Activated effector memory CD4-positive, alpha-beta T cell treated with anti-CD3 and anti-CD28 coated beads, Interleukin-2, amount 50 U/mL, for 16 hours (primary cell): ENCODE results near the gene DAB2.

Source experiments
- DNase-seq: peaks from one replicate; pipeline ENCODE4 v3.0.0-alpha.2; 2020

Gene DAB2

GRCh38 chr5:39424736-39425637 is at the start of gene DAB2:
DAB2 (minus strand) TSS chr5:39424980; CDS start chr5:39394320, 30,660 bp downstream.
- DNase-seq = peak; percentile 67

GRCh38 chr5:39473156-39473775 is 48.5 kb upstream of the DAB2 start:
- DNase-seq = no peak

- DNase-seq = no peak
Measured at GRCh38 chr5:39471836-39472508, 47.2 kb upstream of the DAB2 start.

- DNase-seq = no peak
Measured at GRCh38 chr5:39470811-39471210, 46.0 kb upstream of the DAB2 start.

GRCh38 chr5:39469777-39470415 is 45.1 kb upstream of the DAB2 start:
- no peak for DNase-seq

GRCh38 chr5:39469176-39469575 is 44.4 kb upstream of the DAB2 start:
- no peak for DNase-seq

- no peak for DNase-seq
Measured at GRCh38 chr5:39466846-39467245, 42.1 kb upstream of the DAB2 start.

- DNase-seq = no peak
Measured at GRCh38 chr5:39465843-39466242, 41.1 kb upstream of the DAB2 start.

GRCh38 chr5:39465097-39465496 is 40.3 kb upstream of the DAB2 start:
- no peak for DNase-seq

- no peak for DNase-seq
Measured at GRCh38 chr5:39464088-39464487, 39.3 kb upstream of the DAB2 start.

GRCh38 chr5:39462211-39462610 is 37.4 kb upstream of the DAB2 start:
- no peak for DNase-seq

GRCh38 chr5:39461007-39461682 is 36.4 kb upstream of the DAB2 start:
- no peak for DNase-seq

GRCh38 chr5:39459907-39460306 is 35.1 kb upstream of the DAB2 start:
- no peak for DNase-seq

- no peak for DNase-seq
Measured at GRCh38 chr5:39459071-39459470, 34.3 kb upstream of the DAB2 start.

GRCh38 chr5:39455645-39456044 is 30.9 kb upstream of the DAB2 start:
- no peak for DNase-seq

- no peak for DNase-seq
Measured at GRCh38 chr5:39453606-39454005, 28.8 kb upstream of the DAB2 start.

GRCh38 chr5:39452846-39453245 is 28.1 kb upstream of the DAB2 start:
- no peak for DNase-seq

GRCh38 chr5:39451276-39451941 is 26.6 kb upstream of the DAB2 start:
- no peak for DNase-seq

GRCh38 chr5:39450487-39450886 is 25.7 kb upstream of the DAB2 start:
- no peak for DNase-seq

GRCh38 chr5:39449591-39449990 is 24.8 kb upstream of the DAB2 start:
- DNase-seq = no peak

GRCh38 chr5:39448506-39449128 is 23.8 kb upstream of the DAB2 start:
- DNase-seq = no peak

GRCh38 chr5:39447968-39448367 is 23.2 kb upstream of the DAB2 start:
- DNase-seq = no peak
